DMS114 treated with DMSO at 0.1 percent for 48 hours (cell line): ENCODE data around the gene HECTD4.
"Not testable (repeated sequence)": the region's sequence is repeated elsewhere in the genome, so short reads cannot be mapped to it uniquely, and the experiment has no call there.

Experiments
- DNase-seq: peaks from one replicate; lab custom pipeline; 2025; ENCODE audit not compliant: unreplicated experiment; lab: John Stamatoyannopoulos, UW

HECTD4 gene

GRCh38 chr12:112164011-112164660, 218.1 kb downstream of the HECTD4 start:
- DNase-seq, result no peak

- DNase-seq, result no peak
These were observed 218.7 kb downstream of the HECTD4 start for GRCh38 chr12:112163471-112163991.

- no peak for DNase-seq
These were observed 219.2 kb downstream of the HECTD4 start for GRCh38 chr12:112163056-112163455.

- DNase-seq, result no peak
These were observed 219.9 kb downstream of the HECTD4 start for GRCh38 chr12:112162241-112162790.

- DNase-seq, result no peak
These were observed 220.5 kb downstream of the HECTD4 start for GRCh38 chr12:112161711-112162110.

GRCh38 chr12:112160611-112161010, 221.6 kb downstream of the HECTD4 start:
- no peak for DNase-seq

GRCh38 chr12:112159146-112159541, 223.1 kb downstream of the HECTD4 start:
- no peak for DNase-seq

- DNase-seq, result not testable (repeated sequence)
These were observed 223.6 kb downstream of the HECTD4 start for GRCh38 chr12:112158461-112159145.

GRCh38 chr12:112153893-112154219, 228.4 kb downstream of the HECTD4 start:
- DNase-seq, result no peak

GRCh38 chr12:112153181-112153892, 228.9 kb downstream of the HECTD4 start:
- no peak for DNase-seq

GRCh38 chr12:112151766-112152541, 230.3 kb downstream of the HECTD4 start:
- no peak for DNase-seq

- no peak for DNase-seq
These were observed 232.6 kb downstream of the HECTD4 start for GRCh38 chr12:112149596-112149995.

GRCh38 chr12:112148031-112148513, 234.2 kb downstream of the HECTD4 start:
- DNase-seq, result no peak

- no peak for DNase-seq
These were observed 236.1 kb downstream of the HECTD4 start for GRCh38 chr12:112146123-112146522.

GRCh38 chr12:112140728-112141127, 241.5 kb downstream of the HECTD4 start:
- DNase-seq, result no peak

- DNase-seq, result no peak
These were observed 247.5 kb downstream of the HECTD4 start for GRCh38 chr12:112134731-112135130.

GRCh38 chr12:112133418-112133817, 248.8 kb downstream of the HECTD4 start:
- no peak for DNase-seq

- DNase-seq, result no peak
These were observed 250.5 kb downstream of the HECTD4 start for GRCh38 chr12:112131686-112132085.

- no peak for DNase-seq
These were observed 251.7 kb downstream of the HECTD4 start for GRCh38 chr12:112130441-112130998.

- DNase-seq, result no peak
These were observed 255.3 kb downstream of the HECTD4 start for GRCh38 chr12:112126911-112127310.
